GM12878 (cell line): ENCODE data around the gene EXD3. TPM values are rescaled to one million over a fixed set of nuclear protein-coding genes. Genes with fewer than 3 reads are reported as not detected.

Experiments
- ATAC-seq: fragments of 200-7000 bp; cut with Tn5 transposase; 3 replicates; pipeline ENCODE4 v1.9.1; 2020; ENCODE audit warnings: mild to moderate bottlenecking, moderate library complexity
- BruUV-seq: library from RNA; stranded (reverse); fragments of 400-500 nt; replicated peaks from 2 replicates; lab custom pipeline; 2021; lab: Mats Ljungman, UMichigan
- CTCF ChIA-PET: fragments of 300-600 bp; sonication (Branson Sonifier 250); formaldehyde crosslinking; extraction: SDS; loops from one replicate; lab custom pipeline; 2021; ENCODE audit warnings: inconsistent platforms; lab: Yijun Ruan, JAX
- POLR2A ChIA-PET: fragments of 350-600 bp; formaldehyde crosslinking; extraction: SDS; loops from one replicate; lab custom pipeline; 2021; ENCODE audit warnings: inconsistent platforms; lab: Charles Lee
- RAD21 ChIA-PET: fragments of 300-600 bp; sonication (Branson Sonifier 250); formaldehyde crosslinking; loops from one replicate; lab custom pipeline; 2023; ENCODE audit warnings: antibody characterized with exemption; ENCODE audit not compliant: unreplicated experiment; lab: Charles Lee
- SMC1A ChIA-PET: fragments of 300-600 bp; sonication (Branson Sonifier 250); formaldehyde crosslinking; loops from one replicate; lab custom pipeline; 2023; ENCODE audit not compliant: unreplicated experiment, uncharacterized antibody; lab: Charles Lee
- DNase-seq: peaks from one replicate; pipeline ENCODE4 v3.0.0-alpha.2; 2011; ENCODE audit warnings: low read depth, low spot score
- FAIRE-seq: peaks from 3 replicates; lab custom pipeline; 2011; peaks lifted over from hg19 to GRCh38; lab: Jason Lieb, UNC
- H2AFZ ChIP-seq: 2 replicates; pipeline ENCODE4 v1.6.0; 2011; ENCODE audit warnings: low read depth, low read length, control low read depth; ENCODE audit not compliant: control insufficient read depth
- H3K27ac ChIP-seq: 2 replicates; pipeline ENCODE4 v1.5.1; 2011; ENCODE audit warnings: control low read depth; ENCODE audit not compliant: control insufficient read depth, insufficient read depth
- H3K27me3 ChIP-seq, 2 experiments: replicated peaks in 1 of 2; 2 replicates each; pipeline versions ENCODE4 v1.6.0 to v1.6.1; 2011; ENCODE audit warnings: low read length in 1 of 2; ENCODE audit not compliant: control insufficient read depth in 2 of 2, insufficient read depth in 2 of 2
- H3K36me3 ChIP-seq, 2 experiments: 2 replicates each; pipeline ENCODE4 v1.5.1; 2011; ENCODE audit warnings: low read length in 1 of 2; ENCODE audit not compliant: control insufficient read depth in 2 of 2, insufficient read depth in 2 of 2
- H3K4me1 ChIP-seq: 2 replicates; pipeline ENCODE4 v1.6.1; 2011; ENCODE audit warnings: mild to moderate bottlenecking, low read length, moderate library complexity, mixed read lengths; ENCODE audit not compliant: control insufficient read depth, insufficient read depth
- H3K4me2 ChIP-seq: 2 replicates; pipeline ENCODE4 v1.6.0; 2011; ENCODE audit warnings: control low read depth; ENCODE audit not compliant: control insufficient read depth, insufficient read depth
- H3K4me3 ChIP-seq: fragments of 200-600 bp; sonication (generic); 2 replicates; pipeline ENCODE4 v1.5.1; 2016
- H3K79me2 ChIP-seq: 2 replicates; pipeline ENCODE4 v1.6.0; 2011; ENCODE audit warnings: low read length; ENCODE audit not compliant: control insufficient read depth, insufficient read depth
- H3K9ac ChIP-seq: 2 replicates; pipeline ENCODE4 v1.8.0; 2011; ENCODE audit warnings: low read length, control low read depth, mixed read lengths; ENCODE audit not compliant: control insufficient read depth, insufficient read depth
- H3K9me3 ChIP-seq: replicated peaks from 3 replicates; pipeline ENCODE4 v1.5.1; 2011; ENCODE audit warnings: mild to moderate bottlenecking, low read length; ENCODE audit not compliant: control insufficient read depth, insufficient read depth
- H4K20me1 ChIP-seq: 2 replicates; pipeline ENCODE4 v1.6.0; 2011; ENCODE audit not compliant: control insufficient read depth, insufficient read depth
- BMI1 ChIP-seq: fragments of 450-650 bp; IDR thresholded peaks from 2 replicates; pipeline ENCODE4 v1.6.1; 2016; ENCODE audit warnings: mild to moderate bottlenecking, moderate library complexity, borderline replicate concordance
- CEBPB ChIP-seq, 2 experiments: fragments of 150-350 bp in 1 of 2; IDR thresholded peaks; 2 replicates each; pipeline ENCODE4 v1.6.1; 2012 to 2014; ENCODE audit warnings: low read depth in 2 of 2, low read length in 2 of 2, borderline replicate concordance in 1 of 2, inconsistent platforms in 1 of 2
- CHD1 ChIP-seq: IDR thresholded peaks from 2 replicates; pipeline ENCODE4 v1.6.1; 2012; ENCODE audit warnings: low read depth, low read length, improper control_type of control experiment
- EED ChIP-seq: sonication (generic); IDR thresholded peaks from 2 replicates; pipeline ENCODE4 v1.6.1; 2016; ENCODE audit warnings: antibody characterized with exemption, low read depth
- EZH2 ChIP-seq: IDR thresholded peaks from 2 replicates; pipeline ENCODE4 v1.6.1; 2012; ENCODE audit warnings: low read depth, mild to moderate bottlenecking, control low read depth, inconsistent platforms, low read length, borderline replicate concordance; ENCODE audit not compliant: control insufficient read depth
- IRF3 ChIP-seq: fragments of 450-650 bp; IDR thresholded peaks from 2 replicates; pipeline ENCODE4 v1.6.1; 2014; ENCODE audit warnings: mild to moderate bottlenecking
- LARP7 ChIP-seq: fragments of 450-650 bp; IDR thresholded peaks from 2 replicates; pipeline ENCODE4 v1.6.1; 2017; ENCODE audit warnings: mild to moderate bottlenecking
- MEF2A ChIP-seq: IDR thresholded peaks from 2 replicates; pipeline ENCODE4 v1.6.1; 2011; ENCODE audit warnings: low read depth, mild to moderate bottlenecking, low read length, moderate library complexity; ENCODE audit not compliant: insufficient read depth
- MYC ChIP-seq: IDR thresholded peaks from 2 replicates; pipeline ENCODE4 v1.6.1; 2011; ENCODE audit warnings: mild to moderate bottlenecking, low read length, moderate library complexity, inconsistent platforms; ENCODE audit not compliant: insufficient read depth, insufficient replicate concordance, insufficient read length, severe bottlenecking
- PBX3 ChIP-seq: IDR thresholded peaks from 2 replicates; pipeline ENCODE4 v1.6.1; 2011; ENCODE audit warnings: mild to moderate bottlenecking, low read depth, low read length, moderate library complexity; ENCODE audit not compliant: insufficient replicate concordance
- PRDM15 ChIP-seq: fragments of 450-650 bp; formaldehyde crosslinking; IDR thresholded peaks from 2 replicates; pipeline ENCODE4 v1.4.0; 2020; ENCODE audit warnings: mild to moderate bottlenecking, moderate library complexity
- SPI1 ChIP-seq: IDR thresholded peaks from 2 replicates; pipeline ENCODE4 v1.6.1; 2011; ENCODE audit warnings: low read depth, mild to moderate bottlenecking, low read length, moderate library complexity, borderline replicate concordance; ENCODE audit not compliant: insufficient read depth
- ZZZ3 ChIP-seq: IDR thresholded peaks from 2 replicates; pipeline ENCODE4 v1.6.1; 2011; ENCODE audit warnings: low read depth; ENCODE audit not compliant: control insufficient read depth, insufficient read length
- WGBS: methylation state at CpG from one replicate; pipeline ENCODE4 v1.1.6; 2016; ENCODE audit warnings: low lambda C conversion rate; ENCODE audit not compliant: insufficient replicate concordance, insufficient coverage; ENCODE audit errors: missing lambda C conversion rate; 5-methylcytosine and 5-hydroxymethylcytosine counted together
- in situ Hi-C: fragments of 300-500 bp; cut with MboI; formaldehyde crosslinking; loops from 9 replicates; pipeline ENCODE4 v1.14.3; 2018; ENCODE audit warnings: mixed read lengths
- intact Hi-C: fragments of 100-400 bp; cut with micrococcal nuclease; formaldehyde crosslinking; loops from one replicate; pipeline ENCODE4 v1.14.2; 2022; ENCODE audit not compliant: unreplicated experiment
- polyA plus RNA-seq, 11 experiments: library from polyadenylated mRNA; depleted of rRNA in 4 of 11; unstranded in 6 of 11; stranded (reverse) in 5 of 11; fragments of >200 nt; fragmentation: Nextera tagmentation in 4 of 11; fragmentation: Illumina TruSeq in 1 of 11; extraction: Ambion mirVana in 4 of 11; extraction: Trizol in 1 of 11; gene quantifications; 1 replicate in 1 of 11; 2 replicates in 10 of 11; pipeline versions ENCODE4 v1.2.1 to v1.2.3, GENCODE V29; 2011 to 2016; ENCODE audit warnings: inconsistent platforms in 2 of 11, missing spikeins in 2 of 11, low read depth in 1 of 11
- total RNA-seq, 4 experiments: library from RNA; depleted of rRNA in 3 of 4; stranded (reverse); fragments of >200 nt in 3 of 4; fragmentation: Illumina TruSeq in 1 of 4; extraction: Trizol in 1 of 4; gene quantifications; 2 replicates each; pipeline versions ENCODE4 v1.2.1 to v1.2.3, GENCODE V29; 2013 to 2021

Gene EXD3
- total and polyA plus RNA-seq, 10 of the 15 experiments (the other 5 are each of a cell fraction or from before 2014, with no cell fraction given) = 0.21 to 7.1 (median 3.6) TPM

GRCh38 chr9:137347928-137348327 is 75.0 kb downstream of the EXD3 start:
- in situ Hi-C loops = no loop called here
- CTCF ChIA-PET = no interaction called here
- Histone ChIP-seq H3K9ac (no peak overlapping the region), H3K36me3 (no peaks in the 10 kb centered on the region), H3K4me1 (no peaks in the 10 kb centered on the region), H3K9me3 (peaks cover 6% of the 10 kb centered on the region; the same call in 2 of the 3 replicates), H3K27ac (no peak overlapping the region), H3K4me2 (no peak overlapping the region), H3K27me3 (no peaks in the 10 kb centered on the region), H2AFZ (no peak overlapping the region), H3K4me3 (no peak overlapping the region), H4K20me1 (no peaks in the 10 kb centered on the region), H3K79me2 (no peaks in the 10 kb centered on the region)
- BruUV-seq = no TSS peak
- POLR2A ChIA-PET = no interaction called here
- 70% methylated on average over 13 of the region's 13 CpGs for WGBS
- DNase-seq (no peak), ATAC-seq (no peak), FAIRE-seq (no peak)
- RAD21 ChIA-PET = no interaction called here
- intact Hi-C loops = no loop called here
- SMC1A ChIA-PET = no interaction called here
- TF ChIP-seq PRDM15 (CRISPR knock-in tag) (no peak), EZH2 (no peak), MYC (no peak), EED (no peak), ZZZ3 (no peak), LARP7 (no peak), SPI1 (no peak), CHD1 (no peak), IRF3 (no peak), MEF2A (no peak), PBX3 (no peak), BMI1 (no peak), CEBPB (IDR thresholded peaks at IDR 0.05; ENCODE audit: borderline replicate concordance in 1 of 2, low read depth in 2 of 2, low read length in 2 of 2) (no peak)
